Vagina (tissue), 2 donors: ENCODE results near the gene ARFGAP2.

Experiments
- POLR2AphosphoS5 ChIP-seq, 2 donors: sonication (generic); formaldehyde crosslinking; IDR thresholded peaks; one replicate each; pipeline ENCODE4 v1.9.0; 2017; ENCODE audit warnings: antibody characterized with exemption in 2 of 2, mild to moderate bottlenecking in 2 of 2, low read depth in 1 of 2; ENCODE audit not compliant: insufficient read depth in 1 of 2
- TF ChIP-seq, protein P1 (sequence below), 3 experiments: fragments of 450-650 bp in 2 of 3; fragments of 200-600 bp in 1 of 3; sonication (generic) in 1 of 3; IDR thresholded peaks; one replicate each; pipeline ENCODE4 v1.5.1; 2017 to 2019; ENCODE audit warnings: antibody characterized with exemption in 3 of 3, mild to moderate bottlenecking in 2 of 3, moderate library complexity in 2 of 3

DNA sequence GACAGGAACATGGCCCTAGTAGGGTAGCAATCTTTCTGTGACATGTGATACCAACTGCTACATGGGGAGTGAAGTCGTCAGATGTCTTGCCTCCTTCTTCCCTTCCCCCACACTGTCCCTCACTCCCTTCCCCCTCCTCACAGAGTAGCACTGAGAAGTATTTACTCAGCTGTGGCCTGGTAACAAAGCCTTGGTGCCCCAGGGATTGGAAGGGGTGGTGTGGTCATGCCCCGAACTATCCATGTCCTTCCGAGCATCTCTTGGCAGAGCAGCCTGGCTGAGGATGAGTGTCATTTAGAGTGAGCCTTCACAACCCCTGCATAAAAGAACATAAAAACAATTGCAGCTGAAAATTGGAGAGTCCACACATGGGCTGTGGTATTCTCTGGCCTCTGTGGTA lies 46.1 kb downstream of the ARFGAP2 start:
- TF ChIP-seq, protein P1, sequence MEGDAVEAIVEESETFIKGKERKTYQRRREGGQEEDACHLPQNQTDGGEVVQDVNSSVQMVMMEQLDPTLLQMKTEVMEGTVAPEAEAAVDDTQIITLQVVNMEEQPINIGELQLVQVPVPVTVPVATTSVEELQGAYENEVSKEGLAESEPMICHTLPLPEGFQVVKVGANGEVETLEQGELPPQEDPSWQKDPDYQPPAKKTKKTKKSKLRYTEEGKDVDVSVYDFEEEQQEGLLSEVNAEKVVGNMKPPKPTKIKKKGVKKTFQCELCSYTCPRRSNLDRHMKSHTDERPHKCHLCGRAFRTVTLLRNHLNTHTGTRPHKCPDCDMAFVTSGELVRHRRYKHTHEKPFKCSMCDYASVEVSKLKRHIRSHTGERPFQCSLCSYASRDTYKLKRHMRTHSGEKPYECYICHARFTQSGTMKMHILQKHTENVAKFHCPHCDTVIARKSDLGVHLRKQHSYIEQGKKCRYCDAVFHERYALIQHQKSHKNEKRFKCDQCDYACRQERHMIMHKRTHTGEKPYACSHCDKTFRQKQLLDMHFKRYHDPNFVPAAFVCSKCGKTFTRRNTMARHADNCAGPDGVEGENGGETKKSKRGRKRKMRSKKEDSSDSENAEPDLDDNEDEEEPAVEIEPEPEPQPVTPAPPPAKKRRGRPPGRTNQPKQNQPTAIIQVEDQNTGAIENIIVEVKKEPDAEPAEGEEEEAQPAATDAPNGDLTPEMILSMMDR (IDR thresholded peaks at IDR 0.05) = no peak
- TF ChIP-seq POLR2AphosphoS5 (IDR thresholded peaks at IDR 0.05; ENCODE audit: insufficient read depth in 1 of 2, low read depth in 1 of 2) = no peak
